GM18907 (cell line): Measurements from ENCODE around the gene DNAH8.

Source experiments
- ATAC-seq: cut with Tn5 transposase; IDR thresholded peaks from one replicate; pipeline ENCODE4 v1.9.1; 2021; ENCODE audit warnings: mild to moderate bottlenecking, moderate library complexity; ENCODE audit not compliant: unreplicated experiment

DNAH8 gene

GRCh38 chr6:38738261-38738660 lies 23.1 kb downstream of the DNAH8 start:
- no peak for ATAC-seq

- no peak for ATAC-seq
Observed at GRCh38 chr6:38739532-38739931, 24.4 kb downstream of the DNAH8 start.

- ATAC-seq = no peak
Observed at GRCh38 chr6:38749473-38749872, 34.4 kb downstream of the DNAH8 start.

- ATAC-seq = no peak
Observed at GRCh38 chr6:38750968-38751615, 36.0 kb downstream of the DNAH8 start.

GRCh38 chr6:38753707-38754106 lies 38.6 kb downstream of the DNAH8 start:
- ATAC-seq = no peak

- no peak for ATAC-seq
Observed at GRCh38 chr6:38755207-38755606, 40.1 kb downstream of the DNAH8 start.

- ATAC-seq = no peak
Observed at GRCh38 chr6:38755874-38756273, 40.8 kb downstream of the DNAH8 start.

- ATAC-seq = no peak
Observed at GRCh38 chr6:38760097-38760496, 45.0 kb downstream of the DNAH8 start.

- no peak for ATAC-seq
Observed at GRCh38 chr6:38762848-38763247, 47.7 kb downstream of the DNAH8 start.

- ATAC-seq = no peak
Observed at GRCh38 chr6:38767560-38767959, 52.4 kb downstream of the DNAH8 start.

- ATAC-seq = no peak
Observed at GRCh38 chr6:38773338-38773737, 58.2 kb downstream of the DNAH8 start.

GRCh38 chr6:38774929-38775707 lies 60.0 kb downstream of the DNAH8 start:
- ATAC-seq = no peak

- peak; percentile 62 for ATAC-seq
Observed at GRCh38 chr6:38775870-38776269, 60.8 kb downstream of the DNAH8 start.

GRCh38 chr6:38776515-38776914 lies 61.4 kb downstream of the DNAH8 start:
- no peak for ATAC-seq

GRCh38 chr6:38779310-38780062 lies 64.4 kb downstream of the DNAH8 start:
- ATAC-seq = no peak

- no peak for ATAC-seq
Observed at GRCh38 chr6:38782616-38783015, 67.5 kb downstream of the DNAH8 start.

GRCh38 chr6:38783443-38784228 lies 68.5 kb downstream of the DNAH8 start:
- ATAC-seq = no peak

GRCh38 chr6:38784506-38785235 lies 69.6 kb downstream of the DNAH8 start:
- no peak for ATAC-seq

- no peak for ATAC-seq
Observed at GRCh38 chr6:38786486-38786885, 71.4 kb downstream of the DNAH8 start.

- ATAC-seq = no peak
Observed at GRCh38 chr6:38789256-38789655, 74.1 kb downstream of the DNAH8 start.
